Measurements from ENCODE around the gene RSU1.

The RSU1 gene

GRCh38 chr10:16602104-16602775 lies 215.0 kb downstream of the RSU1 start:
- no peak for DNase-seq (ENCODE audit: low spot score)

GRCh38 chr10:16599662-16600061 lies 217.6 kb downstream of the RSU1 start:
- no peak for DNase-seq (ENCODE audit: low spot score)

- no peak for DNase-seq (ENCODE audit: low spot score)
Observed at GRCh38 chr10:16597656-16598055, 219.6 kb downstream of the RSU1 start.

GRCh38 chr10:16592378-16592777 lies 224.8 kb downstream of the RSU1 start:
- no peak for DNase-seq (ENCODE audit: low spot score)

- DNase-seq (ENCODE audit: low spot score), result no peak
Observed at GRCh38 chr10:16586358-16587138, 230.7 kb downstream of the RSU1 start.

- no peak for DNase-seq (ENCODE audit: low spot score)
Observed at GRCh38 chr10:16585103-16585502, 232.1 kb downstream of the RSU1 start.

- no peak for DNase-seq (ENCODE audit: low spot score)
Observed at GRCh38 chr10:16583382-16583781, 233.8 kb downstream of the RSU1 start.

- DNase-seq (ENCODE audit: low spot score), result no peak
Observed at GRCh38 chr10:16581202-16581601, 236.0 kb downstream of the RSU1 start.

- DNase-seq (ENCODE audit: low spot score), result no peak
Observed at GRCh38 chr10:16570731-16571130, 246.5 kb downstream of the RSU1 start.

- no peak for DNase-seq (ENCODE audit: low spot score)
Observed at GRCh38 chr10:16566202-16566805, 250.9 kb downstream of the RSU1 start.

- DNase-seq (ENCODE audit: low spot score), result no peak
Observed at GRCh38 chr10:16565604-16566003, 251.6 kb downstream of the RSU1 start.

- no peak for DNase-seq (ENCODE audit: low spot score)
Observed at GRCh38 chr10:16562891-16563290, 254.3 kb downstream of the RSU1 start.

- no peak for DNase-seq (ENCODE audit: low spot score)
Observed at GRCh38 chr10:16559236-16559773, 257.9 kb downstream of the RSU1 start.

GRCh38 chr10:16547973-16548372 lies 269.3 kb downstream of the RSU1 start:
- no peak for DNase-seq (ENCODE audit: low spot score)

GRCh38 chr10:16545116-16545736 lies 272.0 kb downstream of the RSU1 start:
- peak; percentile 19 for DNase-seq (ENCODE audit: low spot score)

GRCh38 chr10:16544591-16544990 lies 272.6 kb downstream of the RSU1 start:
- DNase-seq (ENCODE audit: low spot score), result no peak

- no peak for DNase-seq (ENCODE audit: low spot score)
Observed at GRCh38 chr10:16544099-16544498, 273.1 kb downstream of the RSU1 start.

All from LoVo (cell line).